Loucy (cell line): ENCODE results near the gene USH1C.

ENCODE experiments used
- H2AFZ ChIP-seq: fragments of 200-600 bp; sonication (generic); 2 replicates; pipeline ENCODE4 v1.6.0; 2016; ENCODE audit warnings: antibody characterized with exemption, mild to moderate bottlenecking, low read length, moderate library complexity
- H3F3A ChIP-seq: fragments of 200-600 bp; 2 replicates; pipeline ENCODE4 v1.6.0; 2016; ENCODE audit warnings: antibody characterized with exemption, low read depth, mild to moderate bottlenecking
- H3K27me3 ChIP-seq: fragments of 200-600 bp; sonication (generic); 2 replicates; pipeline ENCODE4 v1.6.1; 2014; ENCODE audit warnings: low read length, mild to moderate bottlenecking; ENCODE audit not compliant: insufficient read depth, poor library complexity, severe bottlenecking
- H3K36me3 ChIP-seq: fragments of 200-600 bp; sonication (generic); 2 replicates; pipeline ENCODE4 v1.6.1; 2016; ENCODE audit warnings: low read length; ENCODE audit not compliant: insufficient read depth
- H3K4me1 ChIP-seq: fragments of 200-600 bp; sonication (generic); 2 replicates; pipeline ENCODE4 v1.5.1; 2014; ENCODE audit warnings: low read length, mild to moderate bottlenecking; ENCODE audit not compliant: insufficient read depth, poor library complexity, severe bottlenecking
- H3K4me2 ChIP-seq: fragments of 200-600 bp; sonication (generic); 2 replicates; pipeline ENCODE4 v1.6.0; 2014; ENCODE audit warnings: antibody characterized with exemption, low read length, low read depth, mild to moderate bottlenecking; ENCODE audit not compliant: poor library complexity, severe bottlenecking
- H3K4me3 ChIP-seq: fragments of 200-600 bp; sonication (generic); 2 replicates; pipeline ENCODE4 v1.5.1; 2014; ENCODE audit warnings: low read length, mild to moderate bottlenecking, mixed read lengths; ENCODE audit not compliant: poor library complexity, severe bottlenecking
- H3K79me2 ChIP-seq: fragments of 200-600 bp; sonication (generic); 2 replicates; pipeline ENCODE4 v1.6.1; 2014; ENCODE audit warnings: low read length; ENCODE audit not compliant: insufficient read depth
- H3K9ac ChIP-seq: fragments of 200-600 bp; sonication (generic); 2 replicates; pipeline ENCODE4 v1.6.0; 2014; ENCODE audit warnings: mild to moderate bottlenecking, low read depth, low read length, moderate library complexity; ENCODE audit not compliant: poor library complexity, severe bottlenecking
- H3K9me2 ChIP-seq: fragments of 200-600 bp; sonication (generic); replicated peaks from 2 replicates; pipeline ENCODE4 v1.6.1; 2016; ENCODE audit warnings: low read depth, low read length, mixed read lengths
- H3K9me3 ChIP-seq: fragments of 200-600 bp; sonication (generic); 2 replicates; pipeline ENCODE4 v1.6.1; 2014; ENCODE audit warnings: mild to moderate bottlenecking, antibody characterized with exemption, low read length, low read depth; ENCODE audit not compliant: insufficient read depth
- H4K20me1 ChIP-seq: fragments of 200-600 bp; sonication (generic); 2 replicates; pipeline ENCODE4 v1.6.0; 2014; ENCODE audit warnings: antibody characterized with exemption, low read length, mild to moderate bottlenecking; ENCODE audit not compliant: insufficient read depth, poor library complexity, severe bottlenecking
- EZH2phosphoT487 ChIP-seq: fragments of 200-600 bp; IDR thresholded peaks from 2 replicates; pipeline ENCODE4 v1.6.1; 2018; ENCODE audit warnings: antibody characterized with exemption, mild to moderate bottlenecking, moderate library complexity, borderline replicate concordance
- TF ChIP-seq, protein P1 (sequence below): fragments of 200-600 bp; sonication (generic); conservative IDR thresholded peaks from 2 replicates; pipeline ENCODE4 v1.5.1; 2014; ENCODE audit warnings: mild to moderate bottlenecking, antibody characterized with exemption, low read length

Gene USH1C

DNA sequence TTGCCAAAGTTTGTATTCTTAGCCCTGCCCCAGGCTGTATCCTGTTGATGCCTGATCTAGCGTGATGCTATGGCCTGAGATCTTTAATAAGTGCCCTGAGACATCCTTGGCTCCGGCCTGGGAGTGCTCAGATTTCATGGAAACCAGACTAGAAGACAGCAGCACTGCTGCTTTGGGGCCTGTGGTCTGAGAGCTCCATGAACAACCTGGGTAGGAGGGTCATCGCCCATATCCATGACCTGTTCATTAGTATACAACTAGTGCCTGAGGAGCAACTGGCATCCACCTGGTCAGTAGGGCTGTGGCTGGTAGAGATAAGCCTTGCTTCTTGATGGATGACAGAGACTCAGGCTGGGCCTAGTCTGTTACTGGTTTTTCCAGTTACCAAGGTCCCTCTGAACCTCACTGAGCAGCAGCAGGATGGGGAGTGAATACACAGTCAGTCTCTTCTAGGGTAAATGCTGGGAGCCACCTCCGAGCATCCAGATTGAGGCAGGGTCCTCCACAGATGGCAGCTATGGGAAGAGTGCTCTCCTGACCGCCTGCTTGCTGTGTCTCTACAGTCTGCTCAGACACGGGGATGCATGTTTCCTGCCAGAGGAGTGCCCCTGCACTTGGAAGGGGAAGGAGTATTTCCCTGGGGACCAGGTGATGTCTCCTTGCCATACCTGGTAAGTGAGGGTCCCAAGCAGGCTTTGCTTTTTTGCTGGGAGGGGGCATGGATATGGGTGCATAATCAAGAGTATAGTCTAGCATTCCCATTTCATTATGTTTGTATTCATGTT is 41.9 kb upstream of the USH1C start:
- Histone ChIP-seq H3K36me3 (no peaks in the 10 kb centered on the region), H3K4me1 (no peaks in the 10 kb centered on the region), H2AFZ (no peak overlapping the region), H4K20me1 (no peaks in the 10 kb centered on the region), H3K4me2 (no peak overlapping the region), H3K9me3 (no peaks in the 10 kb centered on the region), H3K79me2 (no peaks in the 10 kb centered on the region), H3K9ac (no peak overlapping the region), H3K27me3 (no peaks in the 10 kb centered on the region), H3K9me2 (no peaks in the 10 kb centered on the region), H3F3A (no peaks in the 10 kb centered on the region), H3K4me3 (no peak overlapping the region)
- TF ChIP-seq EZH2phosphoT487, result no peak
- TF ChIP-seq, protein P1, sequence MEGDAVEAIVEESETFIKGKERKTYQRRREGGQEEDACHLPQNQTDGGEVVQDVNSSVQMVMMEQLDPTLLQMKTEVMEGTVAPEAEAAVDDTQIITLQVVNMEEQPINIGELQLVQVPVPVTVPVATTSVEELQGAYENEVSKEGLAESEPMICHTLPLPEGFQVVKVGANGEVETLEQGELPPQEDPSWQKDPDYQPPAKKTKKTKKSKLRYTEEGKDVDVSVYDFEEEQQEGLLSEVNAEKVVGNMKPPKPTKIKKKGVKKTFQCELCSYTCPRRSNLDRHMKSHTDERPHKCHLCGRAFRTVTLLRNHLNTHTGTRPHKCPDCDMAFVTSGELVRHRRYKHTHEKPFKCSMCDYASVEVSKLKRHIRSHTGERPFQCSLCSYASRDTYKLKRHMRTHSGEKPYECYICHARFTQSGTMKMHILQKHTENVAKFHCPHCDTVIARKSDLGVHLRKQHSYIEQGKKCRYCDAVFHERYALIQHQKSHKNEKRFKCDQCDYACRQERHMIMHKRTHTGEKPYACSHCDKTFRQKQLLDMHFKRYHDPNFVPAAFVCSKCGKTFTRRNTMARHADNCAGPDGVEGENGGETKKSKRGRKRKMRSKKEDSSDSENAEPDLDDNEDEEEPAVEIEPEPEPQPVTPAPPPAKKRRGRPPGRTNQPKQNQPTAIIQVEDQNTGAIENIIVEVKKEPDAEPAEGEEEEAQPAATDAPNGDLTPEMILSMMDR, result no peak

DNA sequence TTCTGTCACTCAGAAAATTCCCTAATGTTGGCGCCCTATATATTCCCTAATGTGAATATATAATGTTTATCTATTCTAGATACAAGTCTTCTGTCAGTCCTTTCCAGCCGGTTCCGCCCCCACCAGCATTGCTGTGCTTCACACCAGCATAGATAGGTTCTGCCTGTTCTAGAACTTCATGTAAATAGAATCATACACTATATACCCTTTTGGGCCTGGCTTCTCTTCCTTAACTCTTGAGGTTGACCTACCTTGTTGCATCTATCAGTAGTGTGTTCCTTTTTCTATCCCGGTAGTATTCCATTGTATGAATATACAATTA is 37.5 kb upstream of the USH1C start:
- Histone ChIP-seq H3K27me3 (no peaks in the 10 kb centered on the region), H2AFZ (no peak overlapping the region)

DNA sequence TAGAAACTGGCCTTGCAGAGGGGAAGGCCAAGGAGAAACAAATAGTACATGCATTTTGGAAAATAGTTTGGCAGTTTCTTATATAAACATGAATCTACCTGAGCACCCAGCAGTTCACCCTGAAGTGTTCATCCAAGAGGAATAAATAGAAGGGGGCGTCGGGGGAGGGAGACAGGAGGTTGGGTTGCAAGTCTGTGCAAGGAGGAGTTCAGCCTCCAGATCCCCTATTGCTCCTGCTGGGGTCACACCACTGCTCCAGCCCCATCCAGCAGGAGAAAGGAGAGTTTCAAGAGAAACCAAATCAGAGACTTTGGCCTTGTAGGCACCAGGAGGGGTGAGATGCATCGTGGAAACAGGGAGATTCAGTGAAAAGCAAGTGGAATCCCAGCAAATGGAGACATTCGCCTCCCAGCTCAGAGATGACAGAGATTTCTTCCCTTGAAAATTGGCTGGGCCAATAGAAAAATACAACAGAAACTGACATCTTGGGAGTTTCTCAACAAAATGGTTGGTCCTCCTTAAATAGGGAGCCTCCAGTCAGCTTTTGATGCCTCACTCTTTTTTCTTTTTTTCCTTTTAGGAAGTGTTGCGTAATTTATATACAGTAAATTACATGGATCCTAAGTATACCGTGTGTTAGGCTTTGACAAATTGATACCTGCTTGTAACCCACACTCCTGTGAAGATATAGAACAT is 37.0 kb upstream of the USH1C start:
- Histone ChIP-seq H3K36me3 (no peaks in the 10 kb centered on the region), H3K9me2 (no peaks in the 10 kb centered on the region), H3F3A (no peaks in the 10 kb centered on the region), H3K9ac (no peak overlapping the region), H3K4me3 (no peak overlapping the region), H3K27me3 (no peaks in the 10 kb centered on the region), H3K4me1 (no peaks in the 10 kb centered on the region), H3K79me2 (no peaks in the 10 kb centered on the region), H3K9me3 (no peaks in the 10 kb centered on the region), H3K4me2 (no peak overlapping the region), H4K20me1 (no peaks in the 10 kb centered on the region), H2AFZ (no peak overlapping the region)
- TF ChIP-seq, protein P1, result no peak
- TF ChIP-seq EZH2phosphoT487, result no peak

More for the DNA sequence above, 37.5 kb upstream of the USH1C start:
- Histone ChIP-seq H3K36me3 (no peaks in the 10 kb centered on the region), H3K9me2 (no peaks in the 10 kb centered on the region), H3K9ac (no peak overlapping the region), H3K4me1 (no peaks in the 10 kb centered on the region), H3K4me2 (no peak overlapping the region), H3F3A (no peaks in the 10 kb centered on the region), H3K79me2 (no peaks in the 10 kb centered on the region), H3K9me3 (no peaks in the 10 kb centered on the region), H3K4me3 (no peak overlapping the region), H4K20me1 (no peaks in the 10 kb centered on the region)
- no peak for TF ChIP-seq EZH2phosphoT487
- TF ChIP-seq, protein P1, result no peak
